Endodermal cell (in vitro differentiated cells): Measurements from ENCODE around the gene ECE1. TPM values are rescaled to one million over a fixed set of nuclear protein-coding genes. Genes with fewer than 3 reads are reported as not detected.

Source experiments
- DNase-seq: peaks from one replicate; pipeline ENCODE4 v3.0.0-alpha.2; 2017
- H3K27ac ChIP-seq: 2 replicates; pipeline ENCODE4 v1.5.1; 2013; ENCODE audit warnings: mild to moderate bottlenecking, low read depth, low read length, moderate library complexity
- H3K27me3 ChIP-seq: 2 replicates; pipeline ENCODE4 v1.6.1; 2013; ENCODE audit warnings: mild to moderate bottlenecking, low read length, moderate library complexity; ENCODE audit not compliant: insufficient read depth, control insufficient read depth, poor library complexity, severe bottlenecking
- H3K36me3 ChIP-seq: 2 replicates; pipeline ENCODE4 v1.7.0; 2013; ENCODE audit warnings: mild to moderate bottlenecking, low read length, moderate library complexity; ENCODE audit not compliant: control insufficient read depth, insufficient read depth
- H3K4me1 ChIP-seq: one replicate; pipeline ENCODE4 v1.7.0; 2013; ENCODE audit warnings: low read length; ENCODE audit not compliant: control insufficient read depth, insufficient read depth
- H3K4me3 ChIP-seq: 2 replicates; pipeline ENCODE4 v1.5.1; 2013; ENCODE audit warnings: mild to moderate bottlenecking, low read length, moderate library complexity
- H3K9ac ChIP-seq: 2 replicates; pipeline ENCODE4 v1.6.1; 2013; ENCODE audit warnings: mild to moderate bottlenecking, low read length, moderate library complexity; ENCODE audit not compliant: poor library complexity, severe bottlenecking; ENCODE audit errors: extremely low read depth
- H3K9me3 ChIP-seq: 2 replicates; pipeline ENCODE4 v1.6.1; 2013; ENCODE audit warnings: mild to moderate bottlenecking, low read length, moderate library complexity; ENCODE audit not compliant: control insufficient read depth
- H3K27ac Mint-ChIP-seq: 2 replicates; pipeline ENCODE4 v1.8.0; 2020; ENCODE audit warnings: mixed read lengths
- H3K27me3 Mint-ChIP-seq: 2 replicates; pipeline ENCODE4 v1.8.0; 2021; ENCODE audit warnings: mild to moderate bottlenecking, mixed read lengths; ENCODE audit not compliant: insufficient read depth
- H3K36me3 Mint-ChIP-seq: 2 replicates; pipeline ENCODE4 v1.8.0; 2020; ENCODE audit warnings: low read depth, mixed read lengths
- H3K4me1 Mint-ChIP-seq: 2 replicates; pipeline ENCODE4 v1.8.0; 2020; ENCODE audit warnings: mixed read lengths
- H3K4me3 Mint-ChIP-seq: 2 replicates; pipeline ENCODE4 v1.8.0; 2020; ENCODE audit warnings: mild to moderate bottlenecking, moderate library complexity, mixed read lengths
- H3K9me3 Mint-ChIP-seq: 2 replicates; pipeline ENCODE4 v1.8.0; 2020; ENCODE audit warnings: mild to moderate bottlenecking, mixed read lengths
- WGBS, 2 experiments: methylation state at CpG; one replicate each; pipeline versions ENCODE4 v1.1.5 to v1.1.7; 2013; ENCODE audit warnings: missing lambda C conversion rate in 2 of 2, mixed read lengths in 1 of 2; ENCODE audit not compliant: insufficient coverage in 1 of 2, insufficient read length in 1 of 2; 5-methylcytosine and 5-hydroxymethylcytosine counted together
- total RNA-seq, 2 donors: library from RNA; stranded (reverse); fragmentation: NEBNext Ultra II Directional in 1 of 2; extraction: Animal tissue kit (Norgen Biotek cat#: 25700) in 1 of 2; gene quantifications; 2 replicates in 1 of 2; 3 replicates in 1 of 2; pipeline ENCODE4 v1.2.1, GENCODE V29; 2021
- TF ChIP-seq, protein P1 (sequence below): fragments of 200-600 bp; sonication (generic); conservative IDR thresholded peaks from 2 replicates; pipeline ENCODE4 v1.5.0; 2021; ENCODE audit warnings: antibody characterized with exemption, mild to moderate bottlenecking

ECE1 gene
- total RNA-seq, 2 donors from 2014 or later, result 47.8 to 57.9 TPM

DNA sequence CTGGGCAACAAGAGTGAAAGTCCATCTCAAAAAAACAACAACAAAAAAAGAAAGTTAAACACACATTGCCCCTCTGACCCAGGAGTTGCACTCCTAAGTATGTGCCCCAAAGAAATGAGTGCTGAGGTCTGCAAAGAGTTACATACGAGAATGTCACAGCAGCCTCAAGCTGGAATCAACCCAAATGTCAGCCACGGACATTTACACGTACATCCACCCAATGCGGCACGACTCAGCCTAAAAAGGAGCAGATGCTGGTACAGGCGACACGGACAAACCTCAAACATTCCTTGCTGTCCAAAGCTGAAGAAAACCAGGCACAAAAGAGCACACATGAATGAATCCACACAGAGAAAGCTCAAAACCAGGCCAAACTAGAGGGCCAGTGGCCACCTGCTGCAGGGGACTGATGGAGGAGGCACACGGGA, 46.8 kb upstream of the ECE1 start:
- H3K4me1 ChIP-seq, result peaks cover 24% of the 10 kb centered on the region
- H3K9ac ChIP-seq, result no peak overlapping the region
- TF ChIP-seq, protein P1, sequence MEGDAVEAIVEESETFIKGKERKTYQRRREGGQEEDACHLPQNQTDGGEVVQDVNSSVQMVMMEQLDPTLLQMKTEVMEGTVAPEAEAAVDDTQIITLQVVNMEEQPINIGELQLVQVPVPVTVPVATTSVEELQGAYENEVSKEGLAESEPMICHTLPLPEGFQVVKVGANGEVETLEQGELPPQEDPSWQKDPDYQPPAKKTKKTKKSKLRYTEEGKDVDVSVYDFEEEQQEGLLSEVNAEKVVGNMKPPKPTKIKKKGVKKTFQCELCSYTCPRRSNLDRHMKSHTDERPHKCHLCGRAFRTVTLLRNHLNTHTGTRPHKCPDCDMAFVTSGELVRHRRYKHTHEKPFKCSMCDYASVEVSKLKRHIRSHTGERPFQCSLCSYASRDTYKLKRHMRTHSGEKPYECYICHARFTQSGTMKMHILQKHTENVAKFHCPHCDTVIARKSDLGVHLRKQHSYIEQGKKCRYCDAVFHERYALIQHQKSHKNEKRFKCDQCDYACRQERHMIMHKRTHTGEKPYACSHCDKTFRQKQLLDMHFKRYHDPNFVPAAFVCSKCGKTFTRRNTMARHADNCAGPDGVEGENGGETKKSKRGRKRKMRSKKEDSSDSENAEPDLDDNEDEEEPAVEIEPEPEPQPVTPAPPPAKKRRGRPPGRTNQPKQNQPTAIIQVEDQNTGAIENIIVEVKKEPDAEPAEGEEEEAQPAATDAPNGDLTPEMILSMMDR, result no peak
- Mint-ChIP-seq H3K4me1 (peaks cover 63% of the 10 kb centered on the region), H3K4me3 (no peak overlapping the region), H3K9me3 (no peaks in the 10 kb centered on the region), H3K36me3 (peaks cover 3% of the 10 kb centered on the region), H3K27ac (no peak overlapping the region), H3K27me3 (no peaks in the 10 kb centered on the region)
- no peak overlapping the region for H3K27ac ChIP-seq
- H3K27me3 ChIP-seq, result no peaks in the 10 kb centered on the region
- H3K9me3 ChIP-seq, result no peaks in the 10 kb centered on the region
- H3K4me3 ChIP-seq, result no peak overlapping the region
- DNase-seq, result no peak
- no peaks in the 10 kb centered on the region for H3K36me3 ChIP-seq
- 94 to 100% methylated on average over 7 to 8 of the region's 8 CpGs for WGBS, 2 experiments

DNA sequence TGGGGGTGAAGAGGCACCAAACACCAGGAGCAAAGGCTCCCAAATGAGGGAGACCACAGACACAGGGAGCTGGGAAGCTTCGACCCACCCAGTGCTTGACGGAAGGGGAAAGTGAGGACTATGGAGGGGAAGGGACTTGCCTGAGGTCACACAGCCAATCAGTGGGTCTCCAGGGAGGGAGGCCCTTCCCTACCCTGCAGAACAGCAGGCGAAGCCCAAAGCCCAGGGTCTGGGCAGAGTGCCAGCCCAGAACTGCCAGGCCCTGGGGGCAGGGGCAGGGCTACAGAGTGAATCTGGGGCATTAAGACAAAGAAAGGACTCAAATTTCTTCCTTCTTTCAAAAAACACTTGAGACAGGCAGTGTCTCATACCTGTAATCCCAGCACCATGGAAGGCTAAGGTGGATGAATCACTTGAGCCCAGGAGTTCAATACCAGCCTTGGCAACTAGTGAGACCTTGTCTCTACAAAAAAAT, 45.5 kb upstream of the ECE1 start:
- Histone ChIP-seq H3K4me3 (no peak overlapping the region), H3K9ac (no peak overlapping the region), H3K4me1 (peaks cover 30% of the 10 kb centered on the region), H3K27ac (no peak overlapping the region), H3K27me3 (no peaks in the 10 kb centered on the region), H3K9me3 (no peaks in the 10 kb centered on the region), H3K36me3 (no peaks in the 10 kb centered on the region)
- WGBS, 2 experiments, result 98 to 100% methylated on average over 3 of the region's 3 CpGs
- TF ChIP-seq, protein P1, result no peak
- no peak for DNase-seq
- H3K4me1 Mint-ChIP-seq, result peaks cover 63% of the 10 kb centered on the region
- H3K27me3 Mint-ChIP-seq, result no peaks in the 10 kb centered on the region
- H3K4me3 Mint-ChIP-seq, result no peak overlapping the region
- H3K27ac Mint-ChIP-seq, result no peak overlapping the region
- peaks cover 3% of the 10 kb centered on the region for H3K36me3 Mint-ChIP-seq
- H3K9me3 Mint-ChIP-seq, result no peaks in the 10 kb centered on the region

DNA sequence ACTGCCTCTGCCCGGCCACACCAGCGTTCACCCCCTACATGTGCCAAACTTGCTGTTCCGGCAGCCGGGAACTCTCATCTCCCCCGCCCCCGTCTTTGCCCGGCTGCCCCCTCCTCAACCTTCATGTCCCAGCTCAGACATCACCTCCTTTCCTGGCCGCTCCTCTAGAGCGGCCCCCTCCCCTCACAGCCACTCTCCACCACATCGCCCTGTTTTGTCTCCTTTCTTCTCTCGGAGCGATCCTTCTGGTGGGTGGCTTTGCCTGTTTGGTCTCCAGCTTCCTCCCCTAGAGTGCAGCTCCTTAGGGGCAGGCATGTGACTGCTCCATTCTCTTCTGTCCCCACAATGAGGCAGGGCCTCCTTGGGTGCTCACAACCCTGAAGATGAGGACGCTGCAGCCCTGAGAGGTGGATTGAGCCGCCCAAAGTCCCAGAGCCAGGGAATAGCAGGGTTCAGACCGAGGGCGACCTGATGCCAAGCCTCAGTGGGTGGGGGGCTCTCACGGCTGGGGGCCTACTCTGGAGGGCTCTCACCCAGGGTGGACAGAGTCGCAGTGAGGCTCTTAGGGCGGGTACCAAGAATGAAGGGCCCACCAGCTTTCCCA, 44.9 kb upstream of the ECE1 start:
- TF ChIP-seq, protein P1, result peak; percentile 46
- 66 to 73% methylated on average over 11 to 19 of the region's 19 CpGs for WGBS, 2 experiments
- no peak overlapping the region for H3K9ac ChIP-seq
- H3K9me3 Mint-ChIP-seq, result no peaks in the 10 kb centered on the region
- H3K27ac ChIP-seq, result no peak overlapping the region
- no peaks in the 10 kb centered on the region for H3K27me3 Mint-ChIP-seq
- H3K4me3 ChIP-seq, result no peak overlapping the region
- peaks cover 63% of the 10 kb centered on the region for H3K4me1 Mint-ChIP-seq
- no peaks in the 10 kb centered on the region for H3K36me3 ChIP-seq
- no peak for DNase-seq
- peaks cover 3% of the 10 kb centered on the region for H3K36me3 Mint-ChIP-seq
- peak overlapping the region; percentile 83 for H3K27ac Mint-ChIP-seq
- H3K27me3 ChIP-seq, result no peaks in the 10 kb centered on the region
- peak overlapping the region; percentile 27 for H3K4me3 Mint-ChIP-seq
- H3K9me3 ChIP-seq, result no peaks in the 10 kb centered on the region
- peaks cover 28% of the 10 kb centered on the region for H3K4me1 ChIP-seq
